WTC11 (cell line): Measurements from ENCODE around the gene WEE1. TPM values are rescaled to one million over a fixed set of nuclear protein-coding genes. Genes with fewer than 3 reads are reported as not detected.

ENCODE experiments used
- ATAC-seq: fragments of 200-7000 bp; cut with Tn5 transposase; 2 replicates; pipeline ENCODE4 v1.10.0; 2021; ENCODE audit warnings: mild to moderate bottlenecking, moderate library complexity
- CTCF ChIA-PET: fragments of 300-600 bp; sonication (Branson Sonifier 250); formaldehyde crosslinking; loops from one replicate; lab custom pipeline; 2021; ENCODE audit warnings: antibody characterized with exemption; lab: Charles Lee
- POLR2A ChIA-PET: fragments of 350-600 bp; sonication (Branson Sonifier 250); formaldehyde crosslinking; loops from one replicate; lab custom pipeline; 2021; ENCODE audit warnings: antibody characterized with exemption; lab: Charles Lee
- DNase-seq: peaks from one replicate; pipeline ENCODE4 v3.0.0; 2021; ENCODE audit warnings: low spot score
- H3K27ac Mint-ChIP-seq: 2 replicates; pipeline ENCODE4 v1.8.0; 2021; ENCODE audit warnings: mixed read lengths
- H3K27me3 Mint-ChIP-seq: 2 replicates; pipeline ENCODE4 v1.8.0; 2021; ENCODE audit warnings: low read depth, mild to moderate bottlenecking, moderate library complexity, mixed read lengths
- H3K36me3 Mint-ChIP-seq: 2 replicates; pipeline ENCODE4 v1.8.0; 2021; ENCODE audit warnings: mixed read lengths
- H3K4me1 Mint-ChIP-seq: 2 replicates; pipeline ENCODE4 v1.8.0; 2022; ENCODE audit warnings: mixed read lengths
- H3K4me3 Mint-ChIP-seq: 2 replicates; pipeline ENCODE4 v1.8.0; 2021; ENCODE audit warnings: mild to moderate bottlenecking, moderate library complexity, mixed read lengths
- H3K9me3 Mint-ChIP-seq: 2 replicates; pipeline ENCODE4 v1.8.0; 2021; ENCODE audit warnings: mixed read lengths
- AFF4 ChIP-seq: sonication (generic); formaldehyde crosslinking; IDR thresholded peaks from 2 replicates; pipeline ENCODE4 v1.8.1; 2023; ENCODE audit warnings: mild to moderate bottlenecking, missing genetic modification reagents, borderline replicate concordance
- ARID4B ChIP-seq: sonication (generic); formaldehyde crosslinking; IDR thresholded peaks from 2 replicates; pipeline ENCODE4 v1.8.0; 2023; ENCODE audit warnings: missing genetic modification reagents, mild to moderate bottlenecking, borderline replicate concordance
- ATF3 ChIP-seq: sonication (generic); formaldehyde crosslinking; conservative IDR thresholded peaks from 2 replicates; pipeline ENCODE4 v1.8.1; 2022; ENCODE audit warnings: mild to moderate bottlenecking, missing genetic modification reagents
- ATF6 ChIP-seq: sonication (generic); formaldehyde crosslinking; IDR thresholded peaks from 2 replicates; pipeline ENCODE4 v1.8.1; 2023; ENCODE audit warnings: mild to moderate bottlenecking, missing genetic modification reagents
- CREB1 ChIP-seq: sonication (generic); formaldehyde crosslinking; IDR thresholded peaks from 2 replicates; pipeline ENCODE4 v1.8.0; 2023; ENCODE audit warnings: mild to moderate bottlenecking, missing genetic modification reagents
- CREM ChIP-seq: sonication (generic); formaldehyde crosslinking; IDR thresholded peaks from 2 replicates; pipeline ENCODE4 v1.8.1; 2022; ENCODE audit warnings: mild to moderate bottlenecking, missing genetic modification reagents, moderate library complexity
- FOXJ3 ChIP-seq: sonication (generic); formaldehyde crosslinking; IDR thresholded peaks from 2 replicates; pipeline ENCODE4 v1.9.0; 2021; ENCODE audit warnings: missing genetic modification reagents, mild to moderate bottlenecking, borderline replicate concordance
- FOXP1 ChIP-seq: sonication (generic); formaldehyde crosslinking; IDR thresholded peaks from 2 replicates; pipeline ENCODE4 v1.8.0; 2022; ENCODE audit warnings: missing genetic modification reagents, mild to moderate bottlenecking, moderate library complexity, borderline replicate concordance
- GABPB1 ChIP-seq: sonication (generic); formaldehyde crosslinking; IDR thresholded peaks from 2 replicates; pipeline ENCODE4 v1.8.1; 2023; ENCODE audit warnings: mild to moderate bottlenecking, missing genetic modification reagents
- HMGA2 ChIP-seq: fragments of 250-450 bp; sonication (Bioruptor Pico); IDR thresholded peaks from 2 replicates; pipeline ENCODE4 v1.4.0; 2021; ENCODE audit warnings: mild to moderate bottlenecking, moderate library complexity
- MAX ChIP-seq: sonication (generic); formaldehyde crosslinking; IDR thresholded peaks from 2 replicates; pipeline ENCODE4 v1.8.0; 2022; ENCODE audit warnings: mild to moderate bottlenecking, missing genetic modification reagents
- MXD4 ChIP-seq: fragments of 250-450 bp; sonication (Bioruptor Pico); IDR thresholded peaks from 2 replicates; pipeline ENCODE4 v1.8.0; 2021; ENCODE audit warnings: mild to moderate bottlenecking, moderate library complexity, borderline replicate concordance
- NFATC4 ChIP-seq: fragments of 250-450 bp; sonication (Bioruptor Pico); IDR thresholded peaks from 2 replicates; pipeline ENCODE4 v1.9.0; 2021; ENCODE audit warnings: mild to moderate bottlenecking
- NFYB ChIP-seq: sonication (generic); formaldehyde crosslinking; conservative IDR thresholded peaks from 2 replicates; pipeline ENCODE4 v1.8.0; 2022; ENCODE audit warnings: low read depth, missing genetic modification reagents
- TCF7 ChIP-seq: sonication (generic); formaldehyde crosslinking; IDR thresholded peaks from 2 replicates; pipeline ENCODE4 v1.8.0; 2022; ENCODE audit warnings: mild to moderate bottlenecking, low read depth, missing genetic modification reagents, moderate library complexity
- TEAD1 ChIP-seq: sonication (generic); formaldehyde crosslinking; IDR thresholded peaks from 2 replicates; pipeline ENCODE4 v1.8.0; 2022; ENCODE audit warnings: mild to moderate bottlenecking, missing genetic modification reagents
- ZBTB43 ChIP-seq: sonication (generic); formaldehyde crosslinking; IDR thresholded peaks from 2 replicates; pipeline ENCODE4 v1.8.1; 2023; ENCODE audit warnings: mild to moderate bottlenecking, missing genetic modification reagents
- ZNF317 ChIP-seq: sonication (generic); formaldehyde crosslinking; IDR thresholded peaks from 2 replicates; pipeline ENCODE4 v1.8.1; 2023; ENCODE audit warnings: low read depth, mild to moderate bottlenecking, moderate library complexity, missing genetic modification reagents, borderline replicate concordance
- ZNF416 ChIP-seq: fragments of 250-450 bp; sonication (Bioruptor Pico); IDR thresholded peaks from 2 replicates; pipeline ENCODE4 v1.9.0; 2021; ENCODE audit warnings: mild to moderate bottlenecking, inconsistent platforms
- ZNF671 ChIP-seq: fragments of 250-450 bp; sonication (Bioruptor Pico); IDR thresholded peaks from 2 replicates; pipeline ENCODE4 v1.8.0; 2021; ENCODE audit warnings: mild to moderate bottlenecking
- total RNA-seq: library from RNA; stranded (reverse); gene quantifications from 3 replicates; pipeline ENCODE4 v1.2.3, GENCODE V29; 2021

The WEE1 gene
- total RNA-seq, 1 experiment from 2014 or later = 109 TPM

- Mint-ChIP-seq H3K4me1 (peaks cover 44% of the 10 kb centered on the region), H3K4me3 (no peak overlapping the region), H3K36me3 (peaks cover under 1% of the 10 kb centered on the region), H3K27me3 (no peaks in the 10 kb centered on the region), H3K9me3 (peaks cover 1% of the 10 kb centered on the region), H3K27ac (no peak overlapping the region)
- TF ChIP-seq GABPB1 (no peak), AFF4 (no peak), TCF7 (CRISPR knock-in tag) (no peak), ZNF671 (no peak), MAX (CRISPR knock-in tag) (no peak), CREM (CRISPR knock-in tag) (no peak), NFATC4 (CRISPR knock-in tag) (no peak), ZBTB43 (CRISPR knock-in tag) (no peak), HMGA2 (no peak), ATF6 (CRISPR knock-in tag) (no peak), ATF3 (CRISPR knock-in tag) (no peak), FOXJ3 (CRISPR knock-in tag) (no peak), NFYB (CRISPR knock-in tag) (no peak), ARID4B (CRISPR knock-in tag) (no peak), TEAD1 (CRISPR knock-in tag) (no peak), ZNF416 (CRISPR knock-in tag) (no peak), FOXP1 (CRISPR knock-in tag) (no peak), ZNF317 (CRISPR knock-in tag) (no peak), MXD4 (CRISPR knock-in tag) (no peak), CREB1 (CRISPR knock-in tag) (no peak)
- ChIA-PET POLR2A (no interaction called here), CTCF (interaction anchor here (0.6 to 1.7 kb wide), 5 partner anchors 9 to 144 kb away, joined by 3 to 7 read pairs (median 4); no protein-coding TSS in a partner anchor)
- ATAC-seq = no peak
- no peak for DNase-seq
These were observed 30.7 kb downstream of the WEE1 start for GRCh38 chr11:9604134-9604533.
